Left ventricle myocardium inferior (tissue), 1 donor: ENCODE measurements around the gene PCGF1. TPM values are rescaled to one million over a fixed set of nuclear protein-coding genes. Genes with fewer than 3 reads are reported as not detected.

Experiments used
- DNase-seq: peaks from one replicate; pipeline ENCODE4 v3.0.0-alpha.2; 2020
- H3K27ac ChIP-seq: fragments of 200-600 bp; replicated peaks from 2 replicates; pipeline ENCODE4 v1.8.0; 2021
- H3K27me3 ChIP-seq: fragments of 200-600 bp; 2 replicates; pipeline ENCODE4 v1.8.0; 2021; ENCODE audit warnings: low read depth
- H3K36me3 ChIP-seq: fragments of 200-600 bp; 2 replicates; pipeline ENCODE4 v1.8.0; 2021
- H3K4me1 ChIP-seq: fragments of 200-600 bp; 2 replicates; pipeline ENCODE4 v1.8.0; 2021
- H3K4me3 ChIP-seq: fragments of 200-600 bp; 2 replicates; pipeline ENCODE4 v1.8.0; 2021; ENCODE audit warnings: mild to moderate bottlenecking, moderate library complexity
- H3K9me3 ChIP-seq: fragments of 200-600 bp; replicated peaks from 2 replicates; pipeline ENCODE4 v1.8.0; 2021
- intact Hi-C: fragments of 100-400 bp; cut with micrococcal nuclease; formaldehyde crosslinking; loops from one replicate; pipeline ENCODE4 v1.11.0; 2022
- total RNA-seq: library from RNA; stranded (reverse); fragmentation: NEBNext Ultra II Directional; extraction: Animal tissue kit (Norgen Biotek cat#: 25700); gene quantifications from one replicate; pipeline ENCODE4 v1.2.1, GENCODE V29; 2021
- TF ChIP-seq, protein P1 (sequence below): fragments of 200-600 bp; IDR thresholded peaks from 2 replicates; pipeline ENCODE4 v1.8.0; 2021; ENCODE audit warnings: antibody characterized with exemption, mild to moderate bottlenecking, borderline replicate concordance
- donor health status: DM: no; HTN: yes; CAD: no; lungs with severe emphysema.

PCGF1 gene
- total RNA-seq, 1 donor from 2014 or later: 20.2 TPM

DNA sequence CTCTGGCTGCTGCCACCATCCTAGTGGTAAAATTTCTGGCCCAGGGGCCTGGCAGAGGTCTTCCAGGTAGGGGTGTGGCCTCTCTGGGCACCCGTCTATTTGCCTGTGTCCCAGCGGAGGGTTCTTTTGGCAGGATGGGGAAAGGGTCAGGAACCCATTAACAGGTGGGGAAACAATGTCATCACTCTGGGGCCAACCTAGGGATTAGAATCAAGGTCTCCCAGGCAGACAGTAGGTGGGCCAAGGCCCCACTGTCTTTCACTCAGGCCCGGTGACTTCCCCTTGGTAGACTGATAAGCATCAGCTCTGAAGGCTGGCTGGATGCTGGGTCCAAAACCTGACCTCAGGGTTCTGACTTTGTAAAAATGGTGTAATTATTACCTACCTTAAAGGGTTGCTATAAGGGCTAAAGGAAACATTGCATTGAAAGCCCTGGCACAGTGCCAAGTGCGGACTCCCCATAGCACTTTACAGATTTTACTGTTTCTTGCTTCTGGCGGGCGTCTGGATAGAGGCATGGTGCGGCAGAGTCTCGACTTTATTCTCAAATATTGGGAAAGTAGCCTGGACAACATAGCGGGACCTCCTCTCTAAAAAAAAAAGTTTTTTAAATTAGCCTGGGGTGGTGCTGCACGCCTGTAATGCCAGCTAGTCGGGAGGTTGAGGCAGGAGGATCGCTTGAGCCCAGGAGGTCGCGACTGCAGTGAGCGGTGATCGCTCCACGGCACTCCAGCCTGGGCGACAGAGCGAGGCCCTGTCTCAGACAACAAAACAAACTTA is 10.3 kb downstream of the PCGF1 start:
- H3K27me3 ChIP-seq: peaks cover 56% of the 10 kb centered on the region
- H3K4me3 ChIP-seq: peak overlapping the region; percentile 50

DNA sequence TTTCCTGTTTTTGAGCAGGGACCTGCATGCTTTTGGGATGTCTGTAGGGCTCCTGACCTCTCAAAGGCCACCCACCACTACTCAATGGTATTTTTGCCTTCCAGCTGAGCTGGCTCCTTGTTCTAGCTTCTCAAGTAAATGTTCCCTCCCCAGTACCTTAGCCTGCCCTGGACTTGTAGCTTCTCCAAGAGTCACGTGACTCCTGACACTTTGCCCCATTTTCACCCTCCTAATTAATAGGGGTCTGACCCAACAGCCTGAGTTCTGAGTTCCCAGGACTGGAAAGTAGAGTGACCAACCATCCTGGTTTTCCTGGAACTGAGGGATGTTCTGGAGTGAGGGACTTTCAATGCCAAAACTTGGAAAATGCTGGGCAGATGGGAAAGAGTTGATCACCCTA is 12.1 kb downstream of the PCGF1 start:
- Histone ChIP-seq H3K36me3 (peaks cover 36% of the 10 kb centered on the region), H3K4me3 (no peak overlapping the region), H3K27me3 (peaks cover 39% of the 10 kb centered on the region), H3K4me1 (peaks cover 29% of the 10 kb centered on the region), H3K27ac (no peak overlapping the region), H3K9me3 (no peaks in the 10 kb centered on the region)
- intact Hi-C loops: no loop called here
- TF ChIP-seq, protein P1, sequence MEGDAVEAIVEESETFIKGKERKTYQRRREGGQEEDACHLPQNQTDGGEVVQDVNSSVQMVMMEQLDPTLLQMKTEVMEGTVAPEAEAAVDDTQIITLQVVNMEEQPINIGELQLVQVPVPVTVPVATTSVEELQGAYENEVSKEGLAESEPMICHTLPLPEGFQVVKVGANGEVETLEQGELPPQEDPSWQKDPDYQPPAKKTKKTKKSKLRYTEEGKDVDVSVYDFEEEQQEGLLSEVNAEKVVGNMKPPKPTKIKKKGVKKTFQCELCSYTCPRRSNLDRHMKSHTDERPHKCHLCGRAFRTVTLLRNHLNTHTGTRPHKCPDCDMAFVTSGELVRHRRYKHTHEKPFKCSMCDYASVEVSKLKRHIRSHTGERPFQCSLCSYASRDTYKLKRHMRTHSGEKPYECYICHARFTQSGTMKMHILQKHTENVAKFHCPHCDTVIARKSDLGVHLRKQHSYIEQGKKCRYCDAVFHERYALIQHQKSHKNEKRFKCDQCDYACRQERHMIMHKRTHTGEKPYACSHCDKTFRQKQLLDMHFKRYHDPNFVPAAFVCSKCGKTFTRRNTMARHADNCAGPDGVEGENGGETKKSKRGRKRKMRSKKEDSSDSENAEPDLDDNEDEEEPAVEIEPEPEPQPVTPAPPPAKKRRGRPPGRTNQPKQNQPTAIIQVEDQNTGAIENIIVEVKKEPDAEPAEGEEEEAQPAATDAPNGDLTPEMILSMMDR: no peak
- no peak for DNase-seq

More for the DNA sequence above, 10.3 kb downstream of the PCGF1 start:
- no peaks in the 10 kb centered on the region for H3K9me3 ChIP-seq
- no peak for DNase-seq
- intact Hi-C loops: no loop called here
- peaks cover 18% of the 10 kb centered on the region for H3K36me3 ChIP-seq
- no peak overlapping the region for H3K27ac ChIP-seq
- TF ChIP-seq, protein P1: no peak
- peaks cover 32% of the 10 kb centered on the region for H3K4me1 ChIP-seq

DNA sequence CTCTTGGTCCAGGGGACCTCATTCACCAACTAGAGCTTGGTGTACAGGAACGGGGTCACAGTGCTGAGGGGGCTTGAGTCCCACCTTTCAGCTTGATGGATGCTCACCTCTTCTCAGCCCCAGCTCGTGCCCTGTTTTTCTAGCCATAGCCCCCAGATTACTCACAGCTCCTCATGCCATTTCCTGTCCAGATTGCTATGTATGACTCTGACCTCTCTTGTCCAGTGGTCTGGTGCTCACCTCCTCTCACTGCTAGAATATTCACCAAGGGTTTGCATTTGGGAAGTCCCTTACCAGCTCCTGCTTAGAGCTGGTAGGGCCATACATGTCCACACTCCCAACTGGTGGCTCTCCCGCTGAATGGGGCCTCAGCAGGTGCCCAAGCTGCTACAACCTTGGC is 13.9 kb downstream of the PCGF1 start:
- no peak for DNase-seq
- TF ChIP-seq, protein P1: no peak
- Histone ChIP-seq H3K27ac (no peak overlapping the region), H3K4me3 (no peak overlapping the region), H3K36me3 (peaks cover 48% of the 10 kb centered on the region), H3K27me3 (peaks cover 20% of the 10 kb centered on the region), H3K4me1 (peaks cover 13% of the 10 kb centered on the region), H3K9me3 (no peaks in the 10 kb centered on the region)
- intact Hi-C loops: no loop called here

DNA sequence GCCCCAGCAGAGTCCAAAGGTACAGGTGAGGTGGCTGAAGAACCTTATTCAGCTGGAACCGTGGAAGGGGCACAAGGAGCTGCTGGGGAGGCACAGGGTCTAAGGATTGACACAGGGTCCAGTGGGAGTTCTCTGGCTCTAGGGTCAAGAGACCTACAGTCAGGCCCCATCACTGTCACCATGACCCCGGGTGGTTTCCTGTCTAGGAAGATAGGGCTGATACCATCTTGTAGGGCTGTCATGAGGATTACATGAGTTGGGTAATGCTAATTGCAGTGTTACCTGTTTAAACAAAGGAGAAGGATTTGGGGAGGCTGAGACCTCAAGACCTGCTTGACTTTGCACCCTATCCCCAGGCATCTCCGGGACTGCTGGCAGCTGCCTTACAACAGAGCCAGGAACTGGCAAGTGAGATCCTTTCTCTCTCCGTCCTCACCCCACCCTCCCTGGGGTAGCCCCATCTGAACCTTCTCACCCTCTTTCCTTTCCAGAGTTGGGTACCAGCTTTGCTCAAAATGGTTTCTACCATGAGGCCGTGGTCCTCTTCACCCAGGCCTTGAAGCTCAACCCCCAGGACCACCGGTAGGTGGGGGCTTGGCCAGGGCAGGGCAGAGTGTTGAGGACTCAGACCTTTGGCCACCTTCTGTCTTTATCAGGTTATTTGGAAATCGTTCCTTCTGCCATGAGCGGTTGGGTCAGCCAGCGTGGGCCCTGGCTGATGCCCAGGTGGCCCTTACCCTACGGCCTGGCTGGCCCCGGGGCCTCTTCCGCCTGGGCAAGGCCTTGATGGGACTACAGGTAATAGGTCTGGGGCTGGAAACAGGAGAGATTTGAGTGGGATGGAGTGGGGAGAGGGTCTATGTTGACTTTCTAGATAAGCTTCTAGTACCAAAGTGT is 15.6 kb downstream of the PCGF1 start:
- Histone ChIP-seq H3K27ac (no peak overlapping the region), H3K36me3 (peaks cover 58% of the 10 kb centered on the region), H3K4me3 (no peak overlapping the region), H3K9me3 (no peaks in the 10 kb centered on the region), H3K4me1 (no peaks in the 10 kb centered on the region), H3K27me3 (peaks cover 3% of the 10 kb centered on the region)
- intact Hi-C loops: no loop called here
- TF ChIP-seq, protein P1: no peak
- DNase-seq: no peak

DNA sequence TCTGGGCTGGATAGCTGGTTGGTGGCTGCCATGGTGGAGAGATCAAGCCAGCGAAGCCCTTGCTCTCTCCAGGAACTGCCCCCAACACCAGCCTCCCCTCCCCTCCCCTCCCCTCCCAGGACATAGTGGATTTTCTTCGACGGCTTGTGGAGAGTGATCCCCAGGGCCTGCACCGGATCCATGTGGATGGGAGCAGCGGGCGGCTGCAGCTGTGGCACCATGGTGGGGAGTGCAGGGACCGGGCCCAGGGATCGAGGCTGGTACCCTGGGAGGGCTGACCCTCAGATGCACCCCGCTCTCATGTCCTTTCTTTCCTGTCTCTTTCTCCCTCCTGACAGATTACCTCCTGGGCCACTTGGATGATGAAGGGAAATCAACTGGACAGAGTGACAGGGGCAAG is 17.6 kb downstream of the PCGF1 start:
- Histone ChIP-seq H3K27ac (no peak overlapping the region), H3K4me3 (no peak overlapping the region), H3K27me3 (no peaks in the 10 kb centered on the region), H3K36me3 (peaks cover 76% of the 10 kb centered on the region), H3K9me3 (no peaks in the 10 kb centered on the region), H3K4me1 (no peaks in the 10 kb centered on the region)
- DNase-seq: no peak
- intact Hi-C loops: loop anchor here (10.0 kb wide), 1 partner anchor 55 kb away; no protein-coding TSS in a partner anchor
- TF ChIP-seq, protein P1: no peak
